Measurements from ENCODE around the gene SCNN1B. TPM values are rescaled to one million over a fixed set of nuclear protein-coding genes. Genes with fewer than 3 reads are reported as not detected.

Gene SCNN1B
- total RNA-seq, 2 donors from 2014 or later = 4.7 TPM; not detected in 1

DNA sequence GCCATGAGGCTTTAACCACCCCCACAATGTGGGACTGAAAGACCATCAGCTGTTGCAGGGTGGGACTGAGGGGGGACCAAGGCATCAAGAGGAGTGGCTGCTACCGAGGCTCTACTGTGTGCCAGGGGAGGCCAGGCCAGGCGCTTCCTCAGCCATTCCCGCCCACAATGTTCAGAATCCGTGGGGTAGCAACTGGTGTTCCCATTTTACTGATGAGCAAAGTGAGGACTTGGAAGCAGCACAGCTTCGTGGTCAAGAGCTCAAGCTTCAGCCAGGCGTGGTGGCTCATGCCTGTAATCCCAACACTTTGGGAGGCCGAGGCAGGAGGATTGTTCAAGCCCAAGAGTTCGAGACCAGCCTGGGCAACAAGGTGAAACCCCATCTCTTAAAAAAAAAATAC is 65.9 kb downstream of the SCNN1B start:
- Histone ChIP-seq H3K4me3 (no peak overlapping the region), H3K27ac (no peak overlapping the region), H3K27me3 (no peaks in the 10 kb centered on the region), H3K9me3 (no peaks in the 10 kb centered on the region), H3K36me3 (replicated peaks in 1 of 2; ENCODE audit: insufficient read depth in 1 of 2, low read depth in 2 of 2) (no peaks in the 10 kb centered on the region), H3K4me1 (peaks cover 30% of the 10 kb centered on the region)
- TF ChIP-seq, protein P1, sequence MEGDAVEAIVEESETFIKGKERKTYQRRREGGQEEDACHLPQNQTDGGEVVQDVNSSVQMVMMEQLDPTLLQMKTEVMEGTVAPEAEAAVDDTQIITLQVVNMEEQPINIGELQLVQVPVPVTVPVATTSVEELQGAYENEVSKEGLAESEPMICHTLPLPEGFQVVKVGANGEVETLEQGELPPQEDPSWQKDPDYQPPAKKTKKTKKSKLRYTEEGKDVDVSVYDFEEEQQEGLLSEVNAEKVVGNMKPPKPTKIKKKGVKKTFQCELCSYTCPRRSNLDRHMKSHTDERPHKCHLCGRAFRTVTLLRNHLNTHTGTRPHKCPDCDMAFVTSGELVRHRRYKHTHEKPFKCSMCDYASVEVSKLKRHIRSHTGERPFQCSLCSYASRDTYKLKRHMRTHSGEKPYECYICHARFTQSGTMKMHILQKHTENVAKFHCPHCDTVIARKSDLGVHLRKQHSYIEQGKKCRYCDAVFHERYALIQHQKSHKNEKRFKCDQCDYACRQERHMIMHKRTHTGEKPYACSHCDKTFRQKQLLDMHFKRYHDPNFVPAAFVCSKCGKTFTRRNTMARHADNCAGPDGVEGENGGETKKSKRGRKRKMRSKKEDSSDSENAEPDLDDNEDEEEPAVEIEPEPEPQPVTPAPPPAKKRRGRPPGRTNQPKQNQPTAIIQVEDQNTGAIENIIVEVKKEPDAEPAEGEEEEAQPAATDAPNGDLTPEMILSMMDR (IDR thresholded peaks at IDR 0.05) = no peak
- no peak for TF ChIP-seq POLR2A (IDR thresholded peaks at IDR 0.05)
- ATAC-seq (no peak), DNase-seq (no peak)
- 88 to 90% methylated on average over 8 of the region's 8 CpGs for WGBS, 2 donors
- intact Hi-C loops (cut with DNase I) = no loop called here

DNA sequence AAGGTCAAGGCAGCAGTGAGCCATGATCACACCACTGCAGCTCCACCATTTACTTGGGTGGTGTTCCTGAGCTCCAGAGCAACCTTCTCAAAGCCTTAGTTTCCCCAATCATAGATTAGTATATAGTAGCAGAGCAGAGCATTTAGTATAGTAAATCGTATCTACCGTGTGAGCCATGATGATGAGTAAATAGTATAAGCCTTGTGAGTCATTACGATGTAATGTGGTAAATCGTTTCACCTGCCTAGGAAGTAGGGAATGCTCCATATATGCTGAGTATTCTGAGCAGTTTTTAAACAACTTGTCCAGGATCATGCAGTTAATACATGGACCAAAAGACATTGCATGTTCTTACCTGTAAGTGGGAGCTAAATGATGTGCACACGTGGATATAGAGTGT is 66.4 kb downstream of the SCNN1B start:
- H3K27me3 ChIP-seq = no peaks in the 10 kb centered on the region
- no peak overlapping the region for H3K27ac ChIP-seq
- peaks cover 25% of the 10 kb centered on the region for H3K4me1 ChIP-seq
- H3K9me3 ChIP-seq = no peaks in the 10 kb centered on the region
- no peak overlapping the region for H3K4me3 ChIP-seq
- 62 to 73% methylated on average over 5 of the region's 5 CpGs for WGBS, 2 donors
- H3K36me3 ChIP-seq (replicated peaks in 1 of 2; ENCODE audit: insufficient read depth in 1 of 2, low read depth in 2 of 2) = no peaks in the 10 kb centered on the region
- DNase-seq (no peak), ATAC-seq (no peak)
- intact Hi-C loops (cut with DNase I) = no loop called here
- TF ChIP-seq, protein P1 (IDR thresholded peaks at IDR 0.05) = no peak
- TF ChIP-seq POLR2A (IDR thresholded peaks at IDR 0.05) = no peak

DNA sequence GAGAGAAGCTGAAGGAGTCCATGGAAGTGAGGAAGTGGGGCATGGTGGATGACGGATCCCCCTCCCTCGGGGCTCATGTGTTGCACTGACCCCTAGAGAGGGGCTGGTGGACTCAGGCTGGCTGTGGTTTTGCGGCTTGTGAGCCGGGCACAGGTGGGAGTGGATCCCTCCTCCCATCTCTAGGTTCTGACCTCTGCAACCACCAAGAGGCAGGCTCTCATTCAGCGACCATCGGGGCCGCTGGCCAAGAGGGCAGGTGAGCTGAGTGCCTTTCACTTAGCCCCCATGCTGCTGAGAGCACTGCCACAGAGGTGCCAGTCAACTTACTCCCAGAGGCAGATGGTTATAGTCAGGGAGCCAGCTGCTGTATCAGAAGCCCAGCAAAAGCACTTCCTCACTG is 67.3 kb downstream of the SCNN1B start:
- no peaks in the 10 kb centered on the region for H3K36me3 ChIP-seq (replicated peaks in 1 of 2; ENCODE audit: insufficient read depth in 1 of 2, low read depth in 2 of 2)
- H3K27ac ChIP-seq = no peak overlapping the region
- DNase-seq (no peak), ATAC-seq (no peak)
- WGBS, 2 donors = 51 to 87% methylated on average over 3 to 7 of the region's 7 CpGs
- H3K4me1 ChIP-seq = peaks cover 17% of the 10 kb centered on the region
- intact Hi-C loops (cut with DNase I) = no loop called here
- TF ChIP-seq, protein P1 (IDR thresholded peaks at IDR 0.05) = no peak
- TF ChIP-seq POLR2A (IDR thresholded peaks at IDR 0.05) = no peak
- no peaks in the 10 kb centered on the region for H3K27me3 ChIP-seq
- H3K9me3 ChIP-seq = no peaks in the 10 kb centered on the region
- H3K4me3 ChIP-seq = no peak overlapping the region

DNA sequence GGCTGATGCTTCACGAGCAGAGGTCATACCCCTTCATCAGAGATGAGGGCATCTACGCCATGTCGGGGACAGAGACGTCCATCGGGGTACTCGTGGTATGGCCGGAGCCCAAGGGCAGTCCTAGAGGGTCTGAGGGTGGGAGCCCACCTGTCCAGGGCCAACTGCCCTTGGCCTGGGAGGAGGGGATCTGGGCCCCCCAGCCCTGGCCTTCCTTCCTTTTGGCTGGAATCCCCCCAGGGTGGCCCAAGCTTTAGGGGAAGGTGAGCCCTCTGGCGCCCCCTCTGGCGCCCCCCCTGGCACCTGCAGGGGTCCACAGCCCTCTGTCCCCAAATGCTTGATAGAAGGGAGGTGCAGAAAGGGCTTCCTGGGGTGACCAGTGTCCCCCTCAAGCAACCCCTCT is 69.3 kb downstream of the SCNN1B start:
- Histone ChIP-seq H3K27ac (no peak overlapping the region), H3K36me3 (replicated peaks in 1 of 2; ENCODE audit: insufficient read depth in 1 of 2, low read depth in 2 of 2) (no peaks in the 10 kb centered on the region), H3K27me3 (no peaks in the 10 kb centered on the region), H3K4me3 (no peak overlapping the region), H3K9me3 (no peaks in the 10 kb centered on the region), H3K4me1 (peaks cover 3% of the 10 kb centered on the region)
- ATAC-seq (no peak), DNase-seq (no peak)
- intact Hi-C loops (cut with DNase I) = no loop called here
- WGBS, 2 donors = 72 to 97% methylated on average over 6 to 9 of the region's 9 CpGs
- TF ChIP-seq, protein P1 (IDR thresholded peaks at IDR 0.05) = no peak
- no peak for TF ChIP-seq POLR2A (IDR thresholded peaks at IDR 0.05)

DNA sequence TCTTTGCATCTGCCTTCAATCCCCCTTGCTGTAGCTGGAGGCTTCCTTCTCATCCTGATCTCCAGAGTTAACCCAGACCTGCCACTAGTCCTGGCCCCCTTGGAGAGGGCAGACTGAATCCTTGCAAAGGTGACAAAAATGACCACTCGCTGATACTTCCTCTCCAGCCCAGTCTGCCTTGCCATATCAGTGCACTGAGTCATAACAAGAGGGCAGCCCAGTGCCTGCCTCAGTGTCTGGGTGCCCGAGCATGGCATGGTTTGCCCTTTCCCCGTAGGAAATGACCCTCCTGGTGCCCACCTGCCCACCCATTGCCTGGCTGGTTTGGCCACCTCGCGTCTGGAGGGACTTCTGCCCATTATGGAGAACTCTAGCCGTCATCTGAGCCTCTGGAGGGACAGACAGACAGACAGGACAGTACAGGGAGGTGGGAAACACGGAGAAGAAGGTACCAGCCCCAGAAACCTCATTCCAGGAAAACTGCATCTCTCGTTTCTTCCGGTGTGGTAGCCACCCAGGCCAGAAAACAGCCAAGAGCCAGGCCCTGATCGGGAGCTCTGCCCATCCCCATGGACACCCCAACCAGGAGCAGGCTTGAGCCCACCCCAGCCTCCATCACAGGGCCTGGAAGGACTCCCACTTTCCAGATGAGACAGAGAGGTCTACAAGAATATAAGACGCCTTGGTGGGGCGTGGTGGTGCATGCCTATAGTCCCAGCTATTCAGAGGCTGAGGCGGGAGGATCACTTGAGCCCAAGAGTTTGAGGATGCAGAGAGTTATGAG is 71.5 kb downstream of the SCNN1B start:
- Histone ChIP-seq H3K27ac (no peak overlapping the region), H3K36me3 (replicated peaks in 1 of 2; ENCODE audit: insufficient read depth in 1 of 2, low read depth in 2 of 2) (no peaks in the 10 kb centered on the region), H3K4me1 (no peaks in the 10 kb centered on the region), H3K27me3 (no peaks in the 10 kb centered on the region), H3K4me3 (no peak overlapping the region), H3K9me3 (no peaks in the 10 kb centered on the region)
- intact Hi-C loops (cut with DNase I) = no loop called here
- 73 to 86% methylated on average over 10 to 11 of the region's 13 CpGs for WGBS, 2 donors
- TF ChIP-seq, protein P1 (IDR thresholded peaks at IDR 0.05) = no peak
- TF ChIP-seq POLR2A (IDR thresholded peaks at IDR 0.05) = no peak
- ATAC-seq = no peak
- no peak for DNase-seq

Data from body of pancreas (tissue), 4 donors.